ENCODE data around the gene IL1RL2.

Gene IL1RL2

GRCh38 chr2:102158011-102158755 is 28.6 kb upstream of the IL1RL2 start:
- DNase-seq (ENCODE audit: low read depth) = no peak

- no peak for DNase-seq (ENCODE audit: low read depth)
Observed at GRCh38 chr2:102159295-102159694, 27.5 kb upstream of the IL1RL2 start.

GRCh38 chr2:102166189-102166845 is 20.5 kb upstream of the IL1RL2 start:
- no peak for DNase-seq (ENCODE audit: low read depth)

GRCh38 chr2:102168026-102168771 is 18.6 kb upstream of the IL1RL2 start:
- no peak for DNase-seq (ENCODE audit: low read depth)

GRCh38 chr2:102171946-102172345 is 14.9 kb upstream of the IL1RL2 start:
- no peak for DNase-seq (ENCODE audit: low read depth)

- DNase-seq (ENCODE audit: low read depth) = no peak
Observed at GRCh38 chr2:102172745-102173144, 14.1 kb upstream of the IL1RL2 start.

- no peak for DNase-seq (ENCODE audit: low read depth)
Observed at GRCh38 chr2:102176172-102176571, 10.7 kb upstream of the IL1RL2 start.

GRCh38 chr2:102177814-102178478 is 8.9 kb upstream of the IL1RL2 start:
- DNase-seq (ENCODE audit: low read depth) = no peak

- DNase-seq (ENCODE audit: low read depth) = no peak
Observed at GRCh38 chr2:102179061-102179460, 7.8 kb upstream of the IL1RL2 start.

- no peak for DNase-seq (ENCODE audit: low read depth)
Observed at GRCh38 chr2:102179788-102180686, 6.8 kb upstream of the IL1RL2 start.

GRCh38 chr2:102180687-102180999 is 6.2 kb upstream of the IL1RL2 start:
- no peak for DNase-seq (ENCODE audit: low read depth)

- DNase-seq (ENCODE audit: low read depth) = no peak
Observed at GRCh38 chr2:102181376-102181775, 5.4 kb upstream of the IL1RL2 start.

- no peak for DNase-seq (ENCODE audit: low read depth)
Observed at GRCh38 chr2:102181919-102182635, 4.7 kb upstream of the IL1RL2 start.

- no peak for DNase-seq (ENCODE audit: low read depth)
Observed at GRCh38 chr2:102184018-102184417, 2.8 kb upstream of the IL1RL2 start.

GRCh38 chr2:102184568-102184967 is 2.3 kb upstream of the IL1RL2 start:
- no peak for DNase-seq (ENCODE audit: low read depth)

- no peak for DNase-seq (ENCODE audit: low read depth)
Observed at GRCh38 chr2:102185347-102185746, 1.5 kb upstream of the IL1RL2 start.

- DNase-seq (ENCODE audit: low read depth) = peak; percentile 13
Observed at GRCh38 chr2:102187496-102188150, 800 bp downstream of the IL1RL2 start.

GRCh38 chr2:102190430-102191107 is 3.7 kb downstream of the IL1RL2 start:
- no peak for DNase-seq (ENCODE audit: low read depth)

GRCh38 chr2:102191501-102191900 is 4.7 kb downstream of the IL1RL2 start:
- no peak for DNase-seq (ENCODE audit: low read depth)

- no peak for DNase-seq (ENCODE audit: low read depth)
Observed at GRCh38 chr2:102193074-102193473, 6.3 kb downstream of the IL1RL2 start.

Measured in activated gamma-delta T cell treated with anti-CD3 and anti-CD28 coated beads, Interleukin-2, amount 50 U/mL, for 16 hours (primary cell).